ENCODE data around the gene SLC25A11.

The SLC25A11 gene

DNA sequence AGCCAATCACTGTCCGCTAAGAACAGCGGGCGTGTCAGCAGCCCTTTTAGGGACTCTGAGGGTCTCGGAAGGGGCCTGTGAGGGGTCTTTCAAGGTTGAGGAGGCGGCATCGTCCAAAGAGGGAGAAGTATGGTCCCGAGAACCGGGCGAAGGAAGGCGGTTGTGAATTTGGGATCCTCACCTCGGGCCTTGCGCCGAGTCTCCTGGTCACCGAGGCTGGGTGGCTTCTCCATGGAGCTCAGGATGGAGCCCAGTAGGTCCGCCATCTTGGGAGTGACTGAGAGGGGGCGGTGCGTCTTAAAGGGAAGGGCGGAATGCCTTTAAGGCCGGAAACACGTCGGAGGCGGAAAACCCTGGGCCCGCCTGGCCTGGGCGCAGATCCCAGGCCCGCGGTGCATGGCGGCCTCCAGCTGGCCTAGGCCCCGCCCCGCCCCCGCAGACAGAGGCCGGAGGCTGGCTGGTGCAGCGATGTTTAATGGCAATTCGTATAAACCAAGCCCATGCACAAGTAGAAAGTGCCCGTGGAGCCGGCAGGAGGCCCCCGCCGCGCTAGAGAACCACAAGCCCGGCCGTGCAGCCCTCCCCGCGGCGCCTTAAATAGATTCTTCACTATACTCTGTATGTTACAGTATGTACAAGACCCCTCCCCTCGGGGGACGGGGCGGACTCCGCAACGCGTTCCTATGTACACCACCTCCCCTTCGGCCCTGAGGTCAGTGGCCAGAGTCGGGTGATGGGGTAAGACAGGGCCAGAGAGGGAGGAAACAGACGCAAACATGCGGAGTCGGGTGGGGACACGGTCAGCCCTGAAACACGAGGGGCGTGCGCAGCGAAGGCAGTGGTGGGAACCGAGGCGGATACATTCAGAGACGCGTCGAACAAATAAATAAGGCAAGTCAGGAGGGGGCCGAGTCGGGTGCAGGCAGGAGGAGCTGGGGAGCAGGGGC is 28.0 kb upstream of the SLC25A11 start, which contains the start of gene SPAG7:
Gene SPAG7 (minus strand): TSS at position 279 of the 947 bp plus-strand sequence. CDS start 13 bp downstream, at position 266.
- peak within 1 kb of the TSS; percentile 75 for H3K4me3 ChIP-seq (ENCODE audit: low read depth, low read length)
- DNase-seq (ENCODE audit: low read depth), result peak; percentile 91

DNA sequence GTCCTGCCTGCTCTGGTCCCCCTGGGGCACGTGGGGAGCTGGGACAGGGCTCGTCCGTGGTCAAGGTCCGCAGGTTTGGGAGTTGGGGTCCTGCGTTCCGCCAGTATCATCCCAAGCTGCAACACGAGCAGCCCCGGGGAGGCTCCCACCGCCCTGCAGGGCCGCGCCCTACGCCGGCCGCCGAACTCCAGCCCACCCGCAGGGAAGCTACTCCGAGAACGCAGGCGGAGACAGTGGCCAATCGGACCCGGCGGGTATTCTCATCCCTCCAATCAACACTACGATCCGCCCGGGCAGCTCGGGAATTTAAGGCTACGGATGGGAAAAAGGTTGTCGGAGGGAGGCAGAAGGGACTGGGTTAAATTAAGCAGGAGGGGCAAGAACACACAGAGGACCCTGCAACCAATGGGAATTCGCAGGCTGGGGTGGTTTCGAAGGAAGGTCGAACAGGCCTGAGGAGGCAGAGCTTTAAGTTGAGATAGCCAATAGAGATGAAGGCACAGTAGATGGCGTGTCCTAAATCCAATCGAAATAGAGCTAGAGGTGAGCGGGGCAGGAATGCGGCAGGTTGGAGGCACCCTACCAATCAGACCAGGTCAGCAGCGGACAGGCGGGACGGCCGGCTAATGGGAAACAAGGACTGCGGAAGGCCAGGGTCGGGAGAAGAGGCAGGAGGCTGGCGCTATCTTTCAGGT is 27.1 kb upstream of the SLC25A11 start:
- peak overlapping the region; percentile 75 for H3K4me3 ChIP-seq (ENCODE audit: low read depth, low read length)

DNA sequence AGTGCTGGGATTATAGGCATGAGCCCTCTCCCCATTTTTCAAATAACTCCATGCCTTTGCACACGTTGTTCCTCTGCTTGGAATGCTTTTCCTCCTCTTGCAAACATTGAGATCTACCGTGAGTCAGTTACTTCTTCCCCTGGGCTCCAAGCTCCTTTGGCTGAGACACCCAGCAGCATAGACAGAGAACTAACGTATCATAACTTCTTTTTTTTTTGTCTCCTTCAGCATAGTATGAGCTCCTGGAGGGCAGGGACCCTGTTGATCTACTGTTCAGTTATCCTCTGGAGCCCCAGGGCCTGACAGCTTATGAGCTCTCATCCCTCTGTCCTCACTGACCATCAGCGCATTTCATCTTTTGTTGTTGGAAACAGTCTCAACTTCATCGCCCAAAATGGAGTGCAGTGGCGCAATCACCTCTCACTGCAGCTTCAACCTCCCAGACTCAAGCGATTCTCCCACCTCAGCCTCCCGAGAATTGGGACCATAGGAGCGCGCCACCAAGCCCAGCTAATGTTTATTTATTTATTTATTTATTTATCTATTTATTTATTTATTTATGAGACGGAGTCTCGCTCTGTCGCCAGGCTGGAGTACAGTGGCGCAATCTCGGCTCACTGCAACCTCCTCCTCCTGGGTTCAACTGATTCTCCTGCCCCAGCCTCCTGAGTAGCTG is 25.6 kb upstream of the SLC25A11 start:
- H3K4me3 ChIP-seq (ENCODE audit: low read depth, low read length), result no peak overlapping the region
- DNase-seq (ENCODE audit: low read depth), result no peak

More for the DNA sequence above, 27.1 kb upstream of the SLC25A11 start:
- DNase-seq (ENCODE audit: low read depth), result peak; percentile 99

DNA sequence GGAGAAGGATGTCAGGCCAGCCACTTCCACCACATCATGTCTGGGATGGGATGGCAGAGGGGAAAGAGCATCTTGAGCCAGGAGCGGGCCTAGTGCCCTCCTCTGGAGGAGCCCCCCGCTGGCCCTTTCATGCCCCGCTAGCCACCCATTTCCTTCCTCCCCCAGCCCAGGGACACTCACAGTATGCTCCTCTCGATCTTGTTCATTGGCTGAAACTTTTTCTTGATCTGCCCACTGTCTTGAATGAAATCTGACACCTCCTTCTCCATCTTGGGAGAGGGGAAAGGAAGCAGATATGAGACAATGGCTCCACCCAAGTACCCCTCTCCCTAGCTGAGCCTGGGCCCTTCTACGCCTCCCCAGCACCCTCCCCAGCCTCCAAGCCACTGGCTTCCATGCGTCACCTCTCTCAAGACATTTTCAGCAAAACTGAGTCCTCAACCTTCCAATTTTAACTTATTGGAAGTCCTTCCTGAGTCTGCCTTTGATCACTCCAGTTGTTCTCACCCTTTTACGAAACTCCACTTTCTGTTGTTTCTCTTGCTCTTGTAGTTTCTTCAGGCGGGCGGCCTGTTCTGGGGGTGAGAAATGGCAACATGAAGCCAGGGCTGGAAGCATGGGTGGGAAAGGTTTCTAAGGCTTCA is 20.6 kb upstream of the SLC25A11 start:
- no peak overlapping the region for H3K4me3 ChIP-seq (ENCODE audit: low read depth, low read length)
- DNase-seq (ENCODE audit: low read depth), result no peak

DNA sequence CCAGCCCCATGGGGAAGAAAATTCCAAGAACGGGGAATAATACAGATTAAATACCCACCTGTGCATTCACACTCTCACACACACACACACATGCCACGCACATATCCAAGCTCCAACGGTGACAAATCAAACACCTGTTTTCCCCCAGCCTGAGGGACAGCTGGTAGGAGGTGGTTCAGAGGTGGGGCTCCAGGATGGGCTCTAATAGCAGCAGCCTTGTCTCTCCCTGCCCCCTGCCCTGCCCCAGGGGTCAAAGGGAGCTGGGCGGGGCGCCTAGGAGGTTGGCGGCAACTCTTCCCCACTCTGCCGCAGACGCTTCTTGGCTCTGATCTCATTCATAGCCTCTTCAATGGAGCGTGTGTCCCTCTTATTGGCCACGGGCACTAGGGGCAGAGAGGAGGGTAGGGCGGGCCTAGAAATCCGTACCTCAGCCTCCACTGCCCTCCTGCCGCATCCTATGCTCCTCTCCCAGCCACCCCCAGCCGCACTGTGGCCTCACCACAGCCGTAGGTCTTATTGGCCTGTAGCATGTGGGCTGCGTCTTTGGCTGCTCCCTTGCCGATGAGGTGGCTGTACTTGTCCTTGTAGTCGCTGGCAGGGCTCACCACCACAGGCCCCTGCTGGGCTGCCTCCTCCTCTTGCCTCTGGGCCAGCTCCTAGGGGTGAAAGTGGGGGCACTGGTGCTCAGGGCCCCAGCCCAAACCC is 19.6 kb upstream of the SLC25A11 start:
- no peak for DNase-seq (ENCODE audit: low read depth)
- H3K4me3 ChIP-seq (ENCODE audit: low read depth, low read length), result no peak overlapping the region

DNA sequence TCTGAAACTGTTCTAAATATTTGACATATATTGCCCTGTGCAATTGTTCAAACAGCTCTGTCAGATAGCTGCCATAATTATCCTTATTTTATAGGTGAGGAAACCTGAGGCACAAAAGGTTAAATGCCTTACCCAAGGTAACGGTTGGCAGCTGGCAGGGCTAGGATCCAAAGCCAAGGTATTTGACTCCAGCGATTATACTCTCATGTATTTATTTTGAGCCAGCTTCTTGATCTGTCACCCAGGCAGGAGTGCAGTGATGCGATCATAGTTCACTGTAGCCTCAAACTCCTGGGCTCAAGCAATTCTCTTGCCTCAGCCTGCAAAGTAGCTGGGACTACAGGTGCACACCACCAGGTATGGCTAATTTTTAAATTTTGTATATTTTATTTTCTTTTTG is 18.3 kb upstream of the SLC25A11 start:
- no peak for DNase-seq (ENCODE audit: low read depth)
- H3K4me3 ChIP-seq (ENCODE audit: low read depth, low read length), result no peak overlapping the region

DNA sequence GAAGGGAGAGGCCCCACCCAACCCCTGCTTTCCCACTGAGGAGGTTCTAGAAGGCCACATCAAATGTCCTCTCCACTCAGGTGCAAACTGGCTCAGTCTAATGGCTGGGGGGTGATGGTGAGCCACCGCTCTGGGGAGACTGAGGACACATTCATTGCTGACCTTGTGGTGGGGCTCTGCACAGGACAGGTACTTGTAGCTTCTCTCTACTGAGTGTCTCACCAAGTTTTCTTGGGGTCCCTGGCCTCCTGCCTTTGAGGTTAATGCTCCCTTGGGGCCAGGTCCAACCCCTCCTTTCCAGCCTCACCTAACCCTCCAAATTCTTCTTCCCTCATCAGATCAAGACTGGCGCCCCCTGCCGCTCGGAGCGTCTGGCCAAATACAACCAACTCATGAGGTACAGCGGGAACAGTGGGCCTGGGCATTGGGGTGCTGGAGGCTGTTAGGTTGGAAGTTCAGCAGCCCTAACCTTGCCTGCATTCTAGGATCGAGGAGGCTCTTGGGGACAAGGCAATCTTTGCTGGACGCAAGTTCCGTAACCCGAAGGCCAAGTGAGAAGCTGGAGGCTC is 16.7 kb upstream of the SLC25A11 start:
- H3K4me3 ChIP-seq (ENCODE audit: low read depth, low read length), result no peak overlapping the region
- no peak for DNase-seq (ENCODE audit: low read depth)

DNA sequence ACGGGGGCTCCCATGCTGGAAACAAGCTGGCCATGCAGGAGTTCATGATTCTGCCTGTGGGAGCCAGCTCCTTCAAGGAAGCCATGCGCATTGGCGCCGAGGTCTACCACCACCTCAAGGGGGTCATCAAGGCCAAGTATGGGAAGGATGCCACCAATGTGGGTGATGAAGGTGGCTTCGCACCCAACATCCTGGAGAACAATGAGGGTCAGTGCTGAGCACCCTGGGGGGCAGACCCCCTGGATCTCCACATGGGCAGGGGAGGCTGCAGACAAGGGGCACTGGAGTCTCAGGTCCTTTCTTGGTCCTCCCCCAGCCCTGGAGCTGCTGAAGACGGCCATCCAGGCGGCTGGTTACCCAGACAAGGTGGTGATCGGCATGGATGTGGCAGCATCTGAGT is 15.2 kb upstream of the SLC25A11 start:
- H3K4me3 ChIP-seq (ENCODE audit: low read depth, low read length), result no peak overlapping the region
- DNase-seq (ENCODE audit: low read depth), result no peak

DNA sequence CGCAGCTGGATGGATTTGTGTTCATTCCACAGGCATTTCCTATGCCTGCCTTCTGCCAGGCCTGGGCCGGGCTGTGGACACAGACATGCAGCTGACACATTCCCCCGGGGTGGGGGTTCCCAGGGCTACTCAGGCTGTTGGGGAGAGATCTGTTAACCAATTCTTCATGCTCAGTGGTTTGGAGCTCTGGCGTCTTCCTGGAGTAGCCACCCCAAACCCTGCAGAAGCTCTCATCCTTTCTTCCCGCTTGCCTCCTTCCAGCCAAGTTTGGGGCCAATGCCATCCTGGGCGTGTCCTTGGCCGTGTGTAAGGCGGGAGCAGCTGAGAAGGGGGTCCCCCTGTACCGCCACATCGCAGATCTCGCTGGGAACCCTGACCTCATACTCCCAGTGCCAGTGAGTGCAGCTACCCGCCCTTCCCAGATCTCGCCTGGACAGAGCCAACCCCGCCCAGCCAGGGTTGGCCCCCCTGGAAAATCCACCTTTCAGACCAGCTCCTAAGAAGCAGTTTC is 13.7 kb upstream of the SLC25A11 start:
- DNase-seq (ENCODE audit: low read depth), result no peak
- peak overlapping the region; percentile 17 for H3K4me3 ChIP-seq (ENCODE audit: low read depth, low read length)

DNA sequence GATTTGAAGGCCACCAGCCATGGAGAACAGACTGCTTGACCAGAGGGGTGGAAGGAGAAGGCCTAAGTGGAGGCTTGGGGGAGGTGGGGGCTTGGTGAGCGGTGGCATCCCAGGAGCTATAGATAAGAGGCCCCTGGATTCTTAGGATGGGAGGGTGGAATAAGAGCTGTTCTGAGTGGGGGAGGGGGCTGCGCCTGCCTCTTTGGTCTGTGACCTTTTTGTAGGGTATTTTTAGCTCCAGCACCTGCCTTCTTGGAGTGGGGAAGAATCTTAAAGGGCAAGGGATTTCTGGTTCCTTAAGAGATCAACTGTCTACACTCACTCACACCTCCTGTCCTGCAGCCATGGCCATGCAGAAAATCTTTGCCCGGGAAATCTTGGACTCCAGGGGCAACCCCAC is 11.6 kb upstream of the SLC25A11 start:
- DNase-seq (ENCODE audit: low read depth), result no peak
- peak overlapping the region; percentile 27 for H3K4me3 ChIP-seq (ENCODE audit: low read depth, low read length)

DNA sequence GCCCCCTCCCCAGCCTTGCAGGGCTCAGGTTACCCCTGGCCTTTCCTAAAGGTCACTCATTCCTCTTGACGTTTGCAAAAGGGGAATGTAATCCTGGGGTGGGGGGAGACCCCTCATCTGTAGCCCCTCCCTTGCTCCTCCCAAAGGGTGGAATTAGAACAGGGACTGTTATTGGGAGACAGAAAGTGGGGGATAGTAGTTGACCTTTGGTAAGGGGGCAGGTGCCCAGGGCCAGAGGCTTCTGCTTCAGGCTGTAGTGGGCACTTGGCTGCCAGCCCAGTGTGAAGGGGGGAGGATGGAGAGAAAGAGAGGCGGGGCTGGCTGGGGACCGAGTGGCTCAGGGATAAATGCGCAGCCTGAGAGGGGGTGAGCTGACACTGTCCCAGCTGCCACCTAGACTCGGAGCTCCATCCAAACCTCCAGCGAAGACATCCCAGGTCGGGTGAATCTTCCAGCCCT is 10.9 kb upstream of the SLC25A11 start, which contains the start of gene ENO3:
Gene ENO3 (plus strand): TSS at position 374 of the 459 bp plus-strand sequence. CDS start 711 bp downstream, outside the sequence.
- no peak for DNase-seq (ENCODE audit: low read depth)
- peak within 1 kb of the TSS; percentile 37 for H3K4me3 ChIP-seq (ENCODE audit: low read depth, low read length)

DNA sequence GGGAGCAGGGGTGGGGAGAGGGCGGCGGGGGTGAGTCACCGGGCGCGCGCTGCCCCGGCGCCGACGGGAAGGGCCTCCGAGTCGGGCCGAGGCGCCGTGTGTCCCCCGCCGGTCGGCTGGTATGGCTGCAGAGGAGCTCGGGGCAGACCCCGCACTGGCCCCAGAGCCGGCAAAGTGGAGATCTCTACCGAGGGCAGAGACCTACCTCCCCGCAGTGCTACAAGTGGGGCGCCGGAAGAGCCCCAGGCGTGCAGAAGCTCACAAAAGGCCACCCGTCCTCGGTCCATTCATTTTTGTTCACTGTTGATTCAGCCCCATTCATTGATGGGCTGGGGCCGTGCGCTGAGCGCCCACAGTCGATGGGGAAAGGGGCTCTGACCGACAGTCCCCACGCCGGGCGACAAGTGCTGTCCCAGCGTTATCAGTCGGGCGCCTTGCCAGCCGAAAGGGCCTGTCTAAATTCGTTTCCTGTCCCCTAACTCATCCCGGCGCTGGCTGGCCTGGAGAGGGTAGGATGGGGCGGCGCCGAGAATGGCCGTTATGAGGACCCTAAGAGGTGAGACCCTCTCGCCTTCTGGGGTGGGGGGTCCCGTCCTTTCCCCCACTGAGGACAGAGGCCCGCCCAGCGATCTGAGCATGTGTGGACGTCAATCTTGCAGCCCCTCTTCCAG is 10.4 kb upstream of the SLC25A11 start:
- no peak for DNase-seq (ENCODE audit: low read depth)
- H3K4me3 ChIP-seq (ENCODE audit: low read depth, low read length), result peak overlapping the region; percentile 37

DNA sequence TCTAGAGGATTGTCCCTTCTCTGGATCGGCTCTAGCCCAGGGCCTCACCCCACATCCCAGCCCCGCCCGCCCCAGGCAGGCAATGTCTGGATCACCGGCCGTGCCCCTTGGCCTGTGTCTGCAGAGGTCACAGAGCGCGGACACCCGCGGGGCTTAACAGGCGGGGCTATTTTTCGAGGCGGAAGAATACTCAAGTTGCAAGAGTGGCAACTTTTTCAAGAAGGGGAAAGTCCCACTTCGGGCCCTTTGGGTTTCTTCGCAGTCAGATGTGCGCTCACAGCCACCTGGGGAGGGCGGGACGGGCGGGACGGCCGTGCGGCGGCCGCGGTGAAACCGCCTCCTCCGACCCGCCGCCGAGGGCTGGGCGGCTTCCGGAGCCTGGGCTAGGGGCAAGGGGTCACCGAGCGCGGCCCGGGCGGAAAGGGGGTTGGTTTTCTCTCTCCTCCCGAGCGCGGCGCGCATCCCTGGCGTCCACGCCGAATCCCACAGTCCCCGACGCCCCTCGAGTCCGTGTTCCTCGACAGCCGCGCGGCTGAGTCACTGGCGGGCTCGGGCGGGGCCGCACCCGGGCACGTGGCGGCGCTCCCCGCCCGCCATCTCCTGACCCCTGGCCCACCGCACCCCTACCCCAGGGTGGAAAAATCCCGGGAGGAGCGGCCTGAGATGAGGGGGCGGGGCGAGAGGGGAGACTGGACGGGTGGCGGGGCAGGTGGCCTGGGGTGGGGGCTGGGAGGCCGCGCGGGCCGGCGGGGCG is 9.7 kb upstream of the SLC25A11 start:
- peak overlapping the region; percentile 97 for H3K4me3 ChIP-seq (ENCODE audit: low read depth, low read length)
- DNase-seq (ENCODE audit: low read depth), result no peak

DNA sequence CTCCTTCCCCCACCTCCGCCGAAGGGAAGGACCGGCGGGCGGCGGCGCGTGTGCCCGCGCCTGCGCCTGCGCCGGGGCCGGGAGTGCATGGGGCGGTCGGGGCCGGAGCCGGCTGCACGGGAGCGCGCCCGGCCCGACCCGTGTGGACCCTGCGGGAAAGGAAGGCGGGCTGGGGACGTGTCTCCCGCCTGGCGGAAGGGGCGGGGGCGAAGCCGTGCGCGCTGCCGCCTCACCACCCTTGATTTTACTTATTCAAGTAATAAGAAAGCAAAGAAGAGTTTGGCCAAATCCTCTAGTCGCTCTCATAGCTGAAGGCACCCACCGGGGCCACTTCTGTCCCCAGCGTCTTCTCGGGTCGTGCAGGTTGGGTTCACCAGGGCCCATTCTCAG is 9.1 kb upstream of the SLC25A11 start:
- DNase-seq (ENCODE audit: low read depth), result peak; percentile 80
- H3K4me3 ChIP-seq (ENCODE audit: low read depth, low read length), result peak overlapping the region; percentile 97

DNA sequence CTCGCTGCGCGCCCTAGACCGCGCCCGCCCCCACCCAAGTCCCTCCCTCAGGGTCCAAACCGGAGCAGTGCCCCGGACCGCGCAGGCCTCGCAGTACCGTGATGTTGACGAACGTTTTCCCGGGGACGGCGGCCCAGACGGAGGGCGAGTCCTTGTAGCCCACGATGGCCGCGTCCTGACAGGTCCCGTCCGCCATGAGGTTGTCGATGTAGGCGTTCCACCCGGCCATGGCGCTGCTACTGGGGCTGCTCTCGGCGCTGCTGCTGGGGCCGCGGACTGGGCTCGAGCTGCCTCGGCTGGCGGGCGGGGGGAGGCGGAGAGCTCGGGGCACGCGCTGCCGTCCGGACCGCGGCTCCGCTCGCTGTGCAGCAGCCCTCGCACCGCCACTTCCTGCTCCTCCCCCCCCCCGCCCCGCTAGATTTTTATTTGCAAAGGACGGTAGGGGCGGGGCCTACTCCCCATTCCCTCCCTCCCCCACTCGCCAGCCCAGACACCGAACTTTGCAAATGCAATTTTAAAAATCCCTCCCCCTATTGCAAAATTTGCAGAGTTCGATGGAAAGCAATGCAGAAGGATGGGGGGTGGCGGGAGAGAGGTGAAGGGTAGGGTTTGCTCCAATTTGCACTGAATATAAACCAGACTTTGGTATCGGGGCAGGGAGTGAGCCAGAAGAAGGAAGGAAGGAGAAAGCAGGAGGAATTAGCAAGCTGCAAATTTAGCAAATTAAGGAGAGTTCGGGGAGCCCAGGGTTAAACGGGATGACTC is 8.5 kb upstream of the SLC25A11 start, which contains the start of gene PFN1:
Gene PFN1 (minus strand): TSS at position 365 of the 765 bp plus-strand sequence. CDS start 136 bp downstream, at position 229.
- peak within 1 kb of the TSS; percentile 97 for H3K4me3 ChIP-seq (ENCODE audit: low read depth, low read length)
- peak; percentile 86 for DNase-seq (ENCODE audit: low read depth)
